B cell (primary cell): ENCODE data around the gene ACSM2B.

Experiments
- EZH2 ChIP-seq: IDR thresholded peaks from 2 replicates; pipeline ENCODE4 v1.6.1; 2012; ENCODE audit warnings: borderline replicate concordance, low read depth, mild to moderate bottlenecking, moderate library complexity, low read length; ENCODE audit not compliant: insufficient read depth, poor library complexity, severe bottlenecking
- TF ChIP-seq, protein P1 (sequence below): fragments of 200-600 bp; IDR thresholded peaks from one replicate; pipeline ENCODE4 v1.8.0; 2022; ENCODE audit warnings: antibody characterized with exemption, mild to moderate bottlenecking

DNA sequence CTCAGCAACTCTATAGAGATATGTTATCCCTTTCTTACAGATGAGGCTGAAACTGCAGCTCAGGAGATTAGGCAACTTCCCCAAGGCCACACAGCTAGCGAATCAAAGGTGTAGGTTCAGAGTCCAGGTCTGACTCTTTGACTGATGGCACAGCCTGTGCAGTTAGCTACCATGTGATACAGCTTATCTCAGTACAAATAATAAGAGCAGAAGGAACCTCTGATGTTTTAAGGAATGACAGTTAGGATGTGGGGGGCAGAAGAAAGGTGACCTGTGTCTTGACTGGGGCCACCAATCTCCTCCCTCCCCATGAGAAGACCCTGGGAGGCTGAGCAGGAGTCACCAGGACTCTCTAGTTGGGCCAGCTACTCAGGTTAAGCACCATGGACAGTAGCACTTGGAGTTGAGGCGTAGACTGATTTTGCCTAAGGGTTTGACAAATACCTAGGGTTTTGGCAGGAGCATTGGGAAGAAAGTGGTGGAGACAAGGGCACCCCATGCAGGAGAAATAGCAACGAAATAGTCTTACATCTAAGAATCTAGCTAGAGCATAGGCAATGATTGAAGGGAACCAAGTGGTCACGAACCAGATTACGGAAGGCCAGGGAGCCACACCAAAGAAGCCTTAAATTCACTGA lies 22.8 kb upstream of the ACSM2B start:
- TF ChIP-seq, protein P1, sequence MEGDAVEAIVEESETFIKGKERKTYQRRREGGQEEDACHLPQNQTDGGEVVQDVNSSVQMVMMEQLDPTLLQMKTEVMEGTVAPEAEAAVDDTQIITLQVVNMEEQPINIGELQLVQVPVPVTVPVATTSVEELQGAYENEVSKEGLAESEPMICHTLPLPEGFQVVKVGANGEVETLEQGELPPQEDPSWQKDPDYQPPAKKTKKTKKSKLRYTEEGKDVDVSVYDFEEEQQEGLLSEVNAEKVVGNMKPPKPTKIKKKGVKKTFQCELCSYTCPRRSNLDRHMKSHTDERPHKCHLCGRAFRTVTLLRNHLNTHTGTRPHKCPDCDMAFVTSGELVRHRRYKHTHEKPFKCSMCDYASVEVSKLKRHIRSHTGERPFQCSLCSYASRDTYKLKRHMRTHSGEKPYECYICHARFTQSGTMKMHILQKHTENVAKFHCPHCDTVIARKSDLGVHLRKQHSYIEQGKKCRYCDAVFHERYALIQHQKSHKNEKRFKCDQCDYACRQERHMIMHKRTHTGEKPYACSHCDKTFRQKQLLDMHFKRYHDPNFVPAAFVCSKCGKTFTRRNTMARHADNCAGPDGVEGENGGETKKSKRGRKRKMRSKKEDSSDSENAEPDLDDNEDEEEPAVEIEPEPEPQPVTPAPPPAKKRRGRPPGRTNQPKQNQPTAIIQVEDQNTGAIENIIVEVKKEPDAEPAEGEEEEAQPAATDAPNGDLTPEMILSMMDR: no peak
- TF ChIP-seq EZH2: no peak
